ENCODE measurements around the gene OMA1. TPM values are rescaled to one million over a fixed set of nuclear protein-coding genes. Genes with fewer than 3 reads are reported as not detected.
A peak's percentile ranks its signal among the peaks of the same experiment; 100 is the strongest.

Gene OMA1
- total and polyA plus RNA-seq, 12 donors = 16.2 to 44.9 (median 32.3) TPM

DNA sequence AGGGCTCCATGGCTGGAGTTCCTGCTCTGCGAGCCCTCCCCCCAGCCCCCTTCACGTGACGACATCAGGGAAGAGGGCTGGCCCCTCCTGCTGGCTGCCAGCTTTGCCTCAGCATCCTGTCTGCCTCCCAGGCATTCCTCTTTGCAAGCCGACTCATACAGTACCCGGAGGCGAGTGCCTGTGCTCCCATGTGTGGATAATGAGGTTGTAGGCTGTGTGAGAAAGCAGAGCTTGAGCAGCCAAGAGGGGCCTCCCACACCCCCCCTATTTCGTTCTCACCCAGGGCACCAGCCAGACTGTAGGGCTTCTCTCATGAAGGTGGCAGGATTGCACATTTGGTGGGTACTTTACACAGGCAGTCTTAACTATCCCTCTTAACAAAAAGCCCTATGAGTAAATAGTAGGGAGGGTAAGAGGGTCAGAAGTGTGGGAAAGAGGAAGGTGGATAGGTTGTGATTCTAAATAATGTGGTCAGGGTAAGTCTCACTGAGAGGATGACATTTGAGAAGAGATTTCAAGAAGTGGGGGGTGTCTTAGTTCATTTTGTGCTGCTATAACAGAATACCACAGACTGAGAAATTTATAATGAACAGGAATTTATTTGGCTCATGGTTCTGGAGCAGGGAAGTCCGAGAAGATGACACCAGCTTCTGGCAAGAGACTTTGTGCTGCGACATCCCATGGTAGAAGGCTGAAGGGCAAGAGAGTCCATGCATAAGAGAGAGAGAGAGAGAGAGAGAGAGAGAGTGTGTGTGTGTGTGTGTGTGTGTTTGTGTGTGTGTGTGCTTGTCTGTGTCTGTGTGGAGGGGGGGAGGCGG, 113.5 kb downstream of the OMA1 start:
- H3K4me3 ChIP-seq = no peak overlapping the region
- H3K27me3 ChIP-seq = no peaks in the 10 kb centered on the region
- no peak for TF ChIP-seq POLR2A (IDR thresholded peaks at IDR 0.05)
- TF ChIP-seq, protein P1, sequence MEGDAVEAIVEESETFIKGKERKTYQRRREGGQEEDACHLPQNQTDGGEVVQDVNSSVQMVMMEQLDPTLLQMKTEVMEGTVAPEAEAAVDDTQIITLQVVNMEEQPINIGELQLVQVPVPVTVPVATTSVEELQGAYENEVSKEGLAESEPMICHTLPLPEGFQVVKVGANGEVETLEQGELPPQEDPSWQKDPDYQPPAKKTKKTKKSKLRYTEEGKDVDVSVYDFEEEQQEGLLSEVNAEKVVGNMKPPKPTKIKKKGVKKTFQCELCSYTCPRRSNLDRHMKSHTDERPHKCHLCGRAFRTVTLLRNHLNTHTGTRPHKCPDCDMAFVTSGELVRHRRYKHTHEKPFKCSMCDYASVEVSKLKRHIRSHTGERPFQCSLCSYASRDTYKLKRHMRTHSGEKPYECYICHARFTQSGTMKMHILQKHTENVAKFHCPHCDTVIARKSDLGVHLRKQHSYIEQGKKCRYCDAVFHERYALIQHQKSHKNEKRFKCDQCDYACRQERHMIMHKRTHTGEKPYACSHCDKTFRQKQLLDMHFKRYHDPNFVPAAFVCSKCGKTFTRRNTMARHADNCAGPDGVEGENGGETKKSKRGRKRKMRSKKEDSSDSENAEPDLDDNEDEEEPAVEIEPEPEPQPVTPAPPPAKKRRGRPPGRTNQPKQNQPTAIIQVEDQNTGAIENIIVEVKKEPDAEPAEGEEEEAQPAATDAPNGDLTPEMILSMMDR (IDR thresholded peaks at IDR 0.05) = peak in 1 of 6 experiments; percentile 15
- peaks cover 0 to 10% of the 10 kb centered on the region in 2 donors for H3K4me1 ChIP-seq (replicated peaks in 1 of 2)
- peak in 2 of 7 donors; percentile 74 to 86 for DNase-seq
- no peaks in the 10 kb centered on the region for H3K36me3 ChIP-seq (replicated peaks in 1 of 2)
- H3K27ac ChIP-seq = no peak overlapping the region
- WGBS, 4 donors = 39 to 67% (median 43%) methylated on average over 5 to 10 of the region's 10 CpGs
- intact Hi-C loops (cut with DNase I) = no loop called here
- no peaks in the 10 kb centered on the region for H3K9me3 ChIP-seq (replicated peaks in 1 of 3)

DNA sequence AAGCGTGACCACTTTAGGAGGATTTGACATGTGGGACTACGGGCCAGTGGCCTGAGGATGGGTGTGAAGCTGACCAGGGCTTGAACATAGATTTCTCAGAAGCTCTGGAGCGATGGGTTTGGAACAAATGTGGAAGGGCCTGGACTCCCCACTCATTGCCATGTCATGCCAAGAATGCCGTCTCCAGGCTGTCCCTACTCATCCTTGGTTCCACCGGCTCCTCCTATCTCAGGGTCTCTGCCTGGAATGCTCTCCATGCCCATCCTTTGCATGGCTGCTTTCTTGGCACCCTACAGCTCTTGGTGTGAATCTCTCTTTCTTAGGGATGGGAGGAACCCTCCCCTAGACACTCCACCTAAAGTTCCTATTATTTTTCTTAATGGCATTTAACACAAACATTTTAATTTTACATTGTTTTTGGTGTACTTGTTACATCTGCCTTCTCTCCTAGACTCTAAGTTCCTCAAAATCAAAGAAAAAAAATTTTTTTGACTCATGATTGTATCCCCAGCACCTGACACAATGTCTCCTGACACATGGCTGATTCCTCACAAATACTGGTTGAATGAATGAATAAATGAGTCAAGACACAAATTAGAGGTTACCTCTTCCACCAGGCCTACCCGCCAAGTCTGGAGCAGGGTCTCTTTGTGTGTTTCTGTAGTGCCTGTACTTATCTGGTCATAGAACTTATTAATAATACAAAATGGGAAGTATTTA, 114.5 kb downstream of the OMA1 start:
- H3K4me3 ChIP-seq = no peak overlapping the region

More for the DNA sequence above, 114.5 kb downstream of the OMA1 start:
- WGBS, 4 donors = 82 to 93% (median 89%) methylated on average over 6 of the region's 6 CpGs
- no peaks in the 10 kb centered on the region for H3K36me3 ChIP-seq (replicated peaks in 1 of 2)
- no peak for DNase-seq
- H3K27ac ChIP-seq = no peak overlapping the region
- intact Hi-C loops (cut with DNase I) = no loop called here
- H3K4me1 ChIP-seq (replicated peaks in 1 of 2) = peaks cover 0 to 10% of the 10 kb centered on the region in 2 donors
- H3K27me3 ChIP-seq = no peaks in the 10 kb centered on the region
- H3K9me3 ChIP-seq (replicated peaks in 1 of 3) = no peaks in the 10 kb centered on the region
- TF ChIP-seq, protein P1 (IDR thresholded peaks at IDR 0.05) = no peak

Other genes starting within 250 kb of the OMA1 start
- 1 to 10 TPM in 3 of 9 donors, under 1 TPM in 5, not detected in 1; 0.32 to 2.5 (median 0.76) TPM for gene TACSTD2, start 30.5 kb upstream of the OMA1 start, total RNA-seq
- gene TACSTD2, start 30.5 kb upstream of the OMA1 start, polyA plus RNA-seq = 1 to 10 TPM in 2 of 3 donors, under 1 TPM in 1; 0.22 to 1.5 (median 1.2) TPM
- gene MYSM1, start 153.3 kb upstream of the OMA1 start, total RNA-seq = 10 to 100 TPM in 7 of 9 donors, 1 to 10 TPM in 2; 7.7 to 23.7 (median 20.3) TPM
- gene MYSM1, start 153.3 kb upstream of the OMA1 start, polyA plus RNA-seq = 10 to 100 TPM; 12.3 to 25.9 (median 14.3) TPM
- 100 to 1,000 TPM in 1 of 9 donors, 10 to 100 TPM in 8; 29.4 to 250 (median 61.0) TPM for gene JUN, start 237.3 kb upstream of the OMA1 start, total RNA-seq
- gene JUN, start 237.3 kb upstream of the OMA1 start, polyA plus RNA-seq = 10 to 100 TPM; 35.9 to 54.9 (median 43.1) TPM

Data from adrenal gland (tissue), 12 donors.